DND-41 (cell line): ENCODE results near the gene SRSF10.

Experiments used
- ATAC-seq: fragments of 200-7000 bp; cut with Tn5 transposase; 3 replicates; pipeline ENCODE4 v1.9.1; 2021; ENCODE audit warnings: low read depth; ENCODE audit not compliant: insufficient read depth
- DNase-seq: peaks from one replicate; pipeline ENCODE4 v3.0.0-alpha.2; 2020
- H2AFZ ChIP-seq: 2 replicates; pipeline ENCODE4 v1.6.0; 2012; ENCODE audit warnings: low read depth, low read length
- H3K27ac ChIP-seq: 2 replicates; pipeline ENCODE4 v1.5.1; 2012; ENCODE audit warnings: low read length, inconsistent platforms
- H3K27me3 ChIP-seq: fragments of 200-600 bp; sonication (generic); 2 replicates; pipeline ENCODE4 v1.6.0; 2012; ENCODE audit warnings: low read length, mild to moderate bottlenecking, inconsistent platforms; ENCODE audit not compliant: insufficient read depth, poor library complexity
- H3K36me3 ChIP-seq: 2 replicates; pipeline ENCODE4 v1.5.1; 2012; ENCODE audit warnings: low read length, inconsistent platforms; ENCODE audit not compliant: insufficient read depth
- H3K4me1 ChIP-seq: 2 replicates; pipeline ENCODE4 v1.5.1; 2012; ENCODE audit warnings: mild to moderate bottlenecking, low read length; ENCODE audit not compliant: insufficient read depth
- H3K4me2 ChIP-seq: 2 replicates; pipeline ENCODE4 v1.6.0; 2012; ENCODE audit warnings: mild to moderate bottlenecking, moderate library complexity, low read length, inconsistent platforms; ENCODE audit not compliant: insufficient read depth
- H3K4me3 ChIP-seq, 2 experiments: fragments of 200-600 bp in 1 of 2; shearing (Covaris generic) in 1 of 2; 2 replicates each; pipeline ENCODE4 v1.5.1; 2012 to 2016; ENCODE audit warnings: inconsistent platforms in 2 of 2, low read length in 2 of 2, mild to moderate bottlenecking in 2 of 2, low read depth in 1 of 2, moderate library complexity in 1 of 2
- H3K79me2 ChIP-seq: 2 replicates; pipeline ENCODE4 v1.6.0; 2012; ENCODE audit warnings: low read length, inconsistent platforms; ENCODE audit not compliant: insufficient read depth
- H3K9ac ChIP-seq: 2 replicates; pipeline ENCODE4 v1.6.0; 2012; ENCODE audit warnings: low read depth, mild to moderate bottlenecking, inconsistent platforms, low read length, moderate library complexity
- H3K9me3 ChIP-seq: 2 replicates; pipeline ENCODE4 v1.5.1; 2012; ENCODE audit warnings: low read length, moderate library complexity, mild to moderate bottlenecking, inconsistent platforms; ENCODE audit not compliant: insufficient read depth, severe bottlenecking
- H4K20me1 ChIP-seq: 2 replicates; pipeline ENCODE4 v1.6.0; 2012; ENCODE audit warnings: low read length; ENCODE audit not compliant: insufficient read depth
- EZH2 ChIP-seq: IDR thresholded peaks from 3 replicates; pipeline ENCODE4 v1.6.1; 2012; ENCODE audit warnings: borderline replicate concordance, low read depth, mild to moderate bottlenecking, moderate library complexity, low read length, inconsistent platforms; ENCODE audit not compliant: severe bottlenecking
- TF ChIP-seq, protein P1 (sequence below): IDR thresholded peaks from 2 replicates; pipeline ENCODE4 v1.5.1; 2012; ENCODE audit warnings: borderline replicate concordance, low read length, moderate library complexity, mild to moderate bottlenecking; ENCODE audit not compliant: poor library complexity, severe bottlenecking; ENCODE audit errors: extremely low read depth

Gene SRSF10

DNA sequence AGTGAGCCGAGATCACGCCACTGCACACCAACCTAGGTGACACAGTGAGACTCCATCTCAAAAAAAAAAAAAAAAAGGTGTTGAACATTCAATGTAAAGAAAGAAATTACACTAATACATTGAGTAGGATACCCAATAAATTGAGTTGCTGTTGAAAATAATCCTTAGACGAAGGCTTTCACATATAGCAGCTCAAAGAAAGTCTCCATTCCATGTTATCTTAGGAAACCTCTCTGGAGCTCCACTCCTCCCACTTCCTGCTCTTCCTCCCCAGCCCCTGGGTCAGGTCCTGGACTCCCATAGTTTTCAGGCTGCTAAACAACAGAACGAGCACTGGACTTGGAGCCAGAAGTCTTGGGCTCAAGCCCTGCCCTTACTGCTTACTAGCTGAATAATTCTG is 51.3 kb downstream of the SRSF10 start:
- H3K4me2 ChIP-seq: no peak overlapping the region
- H3K4me3 ChIP-seq: no peak overlapping the region
- DNase-seq (no peak), ATAC-seq (no peak)
- H3K27me3 ChIP-seq: peaks cover 4% of the 10 kb centered on the region
- no peaks in the 10 kb centered on the region for H4K20me1 ChIP-seq
- no peaks in the 10 kb centered on the region for H3K9me3 ChIP-seq
- no peak overlapping the region for H3K27ac ChIP-seq
- TF ChIP-seq, protein P1, sequence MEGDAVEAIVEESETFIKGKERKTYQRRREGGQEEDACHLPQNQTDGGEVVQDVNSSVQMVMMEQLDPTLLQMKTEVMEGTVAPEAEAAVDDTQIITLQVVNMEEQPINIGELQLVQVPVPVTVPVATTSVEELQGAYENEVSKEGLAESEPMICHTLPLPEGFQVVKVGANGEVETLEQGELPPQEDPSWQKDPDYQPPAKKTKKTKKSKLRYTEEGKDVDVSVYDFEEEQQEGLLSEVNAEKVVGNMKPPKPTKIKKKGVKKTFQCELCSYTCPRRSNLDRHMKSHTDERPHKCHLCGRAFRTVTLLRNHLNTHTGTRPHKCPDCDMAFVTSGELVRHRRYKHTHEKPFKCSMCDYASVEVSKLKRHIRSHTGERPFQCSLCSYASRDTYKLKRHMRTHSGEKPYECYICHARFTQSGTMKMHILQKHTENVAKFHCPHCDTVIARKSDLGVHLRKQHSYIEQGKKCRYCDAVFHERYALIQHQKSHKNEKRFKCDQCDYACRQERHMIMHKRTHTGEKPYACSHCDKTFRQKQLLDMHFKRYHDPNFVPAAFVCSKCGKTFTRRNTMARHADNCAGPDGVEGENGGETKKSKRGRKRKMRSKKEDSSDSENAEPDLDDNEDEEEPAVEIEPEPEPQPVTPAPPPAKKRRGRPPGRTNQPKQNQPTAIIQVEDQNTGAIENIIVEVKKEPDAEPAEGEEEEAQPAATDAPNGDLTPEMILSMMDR: no peak
- TF ChIP-seq EZH2: no peak
- H3K36me3 ChIP-seq: no peaks in the 10 kb centered on the region
- no peak overlapping the region for H3K9ac ChIP-seq
- H3K4me1 ChIP-seq: no peaks in the 10 kb centered on the region
- H2AFZ ChIP-seq: no peak overlapping the region
- no peaks in the 10 kb centered on the region for H3K79me2 ChIP-seq

DNA sequence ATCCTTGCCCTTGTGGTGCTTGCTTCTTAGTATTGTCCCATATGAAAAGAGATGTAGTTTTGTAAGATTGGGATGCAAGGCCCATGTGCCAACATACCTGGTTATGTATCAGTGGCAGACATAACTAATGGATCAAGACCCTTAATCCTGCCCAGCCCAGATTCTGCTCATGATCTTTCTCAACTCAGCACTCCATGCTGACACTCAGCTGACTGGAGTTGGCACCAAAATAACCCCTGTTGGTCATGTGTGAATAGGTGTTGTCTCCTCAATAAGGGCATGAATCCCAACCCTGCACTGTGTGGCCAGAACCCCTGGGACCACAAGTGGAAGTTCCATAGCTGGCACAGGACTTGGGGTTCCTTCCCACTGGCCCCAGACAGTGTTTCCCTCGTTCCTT is 53.0 kb downstream of the SRSF10 start:
- ATAC-seq (no peak), DNase-seq (no peak)
- no peak overlapping the region for H3K4me3 ChIP-seq
- H3K79me2 ChIP-seq: no peaks in the 10 kb centered on the region
- no peak overlapping the region for H3K4me2 ChIP-seq
- peaks cover 5% of the 10 kb centered on the region for H3K27me3 ChIP-seq
- H3K4me1 ChIP-seq: no peaks in the 10 kb centered on the region
- H3K9me3 ChIP-seq: no peaks in the 10 kb centered on the region
- H4K20me1 ChIP-seq: no peaks in the 10 kb centered on the region
- H2AFZ ChIP-seq: no peak overlapping the region
- H3K27ac ChIP-seq: no peak overlapping the region
- no peak for TF ChIP-seq EZH2
- TF ChIP-seq, protein P1: no peak
- H3K9ac ChIP-seq: no peak overlapping the region
- no peaks in the 10 kb centered on the region for H3K36me3 ChIP-seq

DNA sequence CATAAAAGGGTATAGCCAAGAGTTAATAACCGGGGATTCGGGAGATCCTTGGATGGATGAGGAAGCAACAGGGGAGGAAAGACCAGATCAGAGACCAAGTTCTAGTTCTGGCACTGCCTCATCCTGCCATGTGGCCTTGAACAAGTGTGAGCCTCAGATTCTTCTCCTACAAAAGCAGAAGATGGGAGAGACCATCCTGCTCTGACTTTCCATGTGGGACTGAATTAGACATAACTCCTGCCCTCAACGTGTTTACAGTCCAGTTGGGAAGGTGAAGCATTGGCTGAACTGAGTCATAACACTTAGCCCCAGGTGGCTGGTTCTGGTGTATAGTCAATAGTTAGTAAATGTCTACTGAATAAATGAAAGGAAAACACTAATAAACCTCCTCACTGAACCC is 54.8 kb downstream of the SRSF10 start:
- H3K4me2 ChIP-seq: no peak overlapping the region

More for the DNA sequence above, 54.8 kb downstream of the SRSF10 start:
- ATAC-seq (no peak), DNase-seq (no peak)
- no peaks in the 10 kb centered on the region for H4K20me1 ChIP-seq
- H3K27me3 ChIP-seq: peaks cover 5% of the 10 kb centered on the region
- H3K36me3 ChIP-seq: no peaks in the 10 kb centered on the region
- no peak for TF ChIP-seq EZH2
- TF ChIP-seq, protein P1: no peak
- H3K27ac ChIP-seq: no peak overlapping the region
- no peaks in the 10 kb centered on the region for H3K79me2 ChIP-seq
- no peaks in the 10 kb centered on the region for H3K9me3 ChIP-seq
- no peaks in the 10 kb centered on the region for H3K4me1 ChIP-seq
- H3K4me3 ChIP-seq: no peak overlapping the region
- H2AFZ ChIP-seq: no peak overlapping the region
- H3K9ac ChIP-seq: no peak overlapping the region
